H1 (cell line): ENCODE measurements around the gene TRIM7. TPM values are rescaled to one million over a fixed set of nuclear protein-coding genes. Genes with fewer than 3 reads are reported as not detected.

Experiments
- CTCF ChIA-PET: fragments of 300-600 bp; sonication (Branson Sonifier 250); formaldehyde crosslinking; loops from one replicate; lab custom pipeline; 2021; ENCODE audit not compliant: partially characterized antibody; lab: Charles Lee
- POLR2A ChIA-PET: fragments of 300-600 bp; sonication (Branson Sonifier 250); formaldehyde crosslinking; loops from one replicate; lab custom pipeline; 2021; ENCODE audit warnings: inconsistent platforms; ENCODE audit not compliant: partially characterized antibody; lab: Charles Lee
- DNase-seq, 2 experiments: peaks; one replicate each; pipeline versions ENCODE4 v3.0.0 to v3.0.0-alpha.2; 2010 to 2022; ENCODE audit warnings: low spot score in 2 of 2, low read depth in 1 of 2, mixed read lengths in 1 of 2
- FAIRE-seq: peaks from 2 replicates; lab custom pipeline; 2011; peaks lifted over from hg19 to GRCh38; lab: Jason Lieb, UNC
- H2AFZ ChIP-seq: 2 replicates; pipeline ENCODE4 v1.8.1; 2012; ENCODE audit warnings: low read length, inconsistent platforms
- H2AK5ac ChIP-seq: 2 replicates; pipeline ENCODE4 v1.6.1; 2013; ENCODE audit warnings: low read depth, low read length
- H2BK120ac ChIP-seq: replicated peaks from 2 replicates; pipeline ENCODE3; 2013; ENCODE audit warnings: low read depth, low read length, inconsistent platforms
- H2BK12ac ChIP-seq: 2 replicates; pipeline ENCODE4 v1.6.1; 2013; ENCODE audit warnings: low read depth, low read length
- H2BK15ac ChIP-seq: 2 replicates; pipeline ENCODE4 v1.6.1; 2013; ENCODE audit warnings: low read length
- H2BK20ac ChIP-seq: 2 replicates; pipeline ENCODE4 v1.6.1; 2013; ENCODE audit warnings: low read length
- H2BK5ac ChIP-seq: 2 replicates; pipeline ENCODE4 v1.6.1; 2013; ENCODE audit warnings: low read depth, low read length
- H3K14ac ChIP-seq: 2 replicates; pipeline ENCODE4 v1.6.1; 2013; ENCODE audit warnings: inconsistent platforms; ENCODE audit not compliant: insufficient read length
- H3K18ac ChIP-seq: 2 replicates; pipeline ENCODE4 v1.6.1; 2013; ENCODE audit warnings: low read length; ENCODE audit errors: extremely low read depth
- H3K23ac ChIP-seq: 2 replicates; pipeline ENCODE4 v1.6.1; 2013; ENCODE audit warnings: inconsistent platforms; ENCODE audit not compliant: insufficient read length
- H3K23me2 ChIP-seq: 2 replicates; pipeline ENCODE4 v1.6.1; 2013; ENCODE audit warnings: low read depth, low read length
- H3K27ac ChIP-seq: 2 replicates; pipeline ENCODE4 v1.6.1; 2011; ENCODE audit warnings: low read depth, low read length, inconsistent platforms
- H3K27me3 ChIP-seq, 4 experiments: replicated peaks in 1 of 4; 1 replicate in 1 of 4; 2 replicates in 3 of 4; pipeline versions ENCODE4 v1.6.1 to v1.8.1; 2011 to 2013; ENCODE audit warnings: low read length in 3 of 4, mild to moderate bottlenecking in 3 of 4, inconsistent platforms in 2 of 4, mixed read lengths in 2 of 4, moderate library complexity in 1 of 4; ENCODE audit not compliant: control insufficient read depth in 3 of 4, insufficient read depth in 3 of 4; ENCODE audit errors: extremely low read depth in 1 of 4
- H3K36me3 ChIP-seq, 4 experiments: 2 replicates each; pipeline versions ENCODE4 v1.6.1 to v1.8.1; 2011 to 2013; ENCODE audit warnings: mild to moderate bottlenecking in 4 of 4, low read length in 3 of 4, moderate library complexity in 2 of 4, control low read depth in 1 of 4, inconsistent platforms in 1 of 4; ENCODE audit not compliant: insufficient read depth in 4 of 4, control insufficient read depth in 2 of 4
- H3K4ac ChIP-seq: replicated peaks from 2 replicates; pipeline ENCODE3; 2013; ENCODE audit warnings: low read length, low read depth, mixed read lengths, inconsistent platforms; ENCODE audit not compliant: insufficient read length
- H3K4me1 ChIP-seq, 4 experiments: replicated peaks in 1 of 4; 1 replicate in 1 of 4; 2 replicates in 3 of 4; pipeline versions ENCODE4 v1.6.1 to v1.8.1; 2011 to 2013; ENCODE audit warnings: low read length in 3 of 4, inconsistent platforms in 2 of 4, mixed read lengths in 1 of 4; ENCODE audit not compliant: insufficient read depth in 4 of 4, control insufficient read depth in 3 of 4
- H3K4me2 ChIP-seq, 2 experiments: 2 replicates each; pipeline versions ENCODE4 v1.6.1 to v1.8.1; 2011 to 2013; ENCODE audit warnings: low read depth in 2 of 2, low read length in 2 of 2, control low read depth in 1 of 2, inconsistent platforms in 1 of 2, mild to moderate bottlenecking in 1 of 2; ENCODE audit not compliant: insufficient read depth in 1 of 2
- H3K4me3 ChIP-seq, 4 experiments: fragments of 200-600, 300-600 bp in 1 of 4; sonication (generic), shearing (Covaris generic), sonication (Bioruptor Twin) in 1 of 4; 2 replicates each; pipeline versions ENCODE4 v1.5.1 to v1.8.1; 2011 to 2016; ENCODE audit warnings: low read length in 4 of 4, low read depth in 3 of 4, control low read depth in 2 of 4, inconsistent platforms in 2 of 4, mild to moderate bottlenecking in 2 of 4, mixed read lengths in 1 of 4, moderate library complexity in 1 of 4; ENCODE audit not compliant: insufficient read depth in 2 of 4; ENCODE audit errors: extremely low read depth in 1 of 4
- H3K56ac ChIP-seq: replicated peaks from 2 replicates; pipeline ENCODE3; 2013; ENCODE audit warnings: low read depth, mild to moderate bottlenecking, mixed read lengths, low read length, inconsistent platforms; ENCODE audit not compliant: insufficient read length
- H3K79me1 ChIP-seq: 2 replicates; pipeline ENCODE4 v1.6.1; 2013; ENCODE audit warnings: low read depth, low read length, control low read depth
- H3K79me2 ChIP-seq, 2 experiments: 2 replicates each; pipeline versions ENCODE4 v1.6.1 to v1.8.1; 2012 to 2013; ENCODE audit warnings: low read length in 2 of 2, mild to moderate bottlenecking in 2 of 2, inconsistent platforms in 1 of 2; ENCODE audit not compliant: insufficient read depth in 2 of 2, control insufficient read depth in 1 of 2
- H3K9ac ChIP-seq, 4 experiments: replicated peaks in 1 of 4; 1 replicate in 1 of 4; 2 replicates in 3 of 4; pipeline versions ENCODE4 v1.6.1 to v1.8.1; 2011 to 2013; ENCODE audit warnings: low read depth in 3 of 4, low read length in 3 of 4, control low read depth in 2 of 4, mild to moderate bottlenecking in 2 of 4, moderate library complexity in 2 of 4, inconsistent platforms in 1 of 4; ENCODE audit errors: extremely low read depth in 1 of 4
- H3K9me3 ChIP-seq, 2 experiments: 2 replicates each; pipeline versions ENCODE4 v1.6.1 to v1.8.1; 2012 to 2013; ENCODE audit warnings: mild to moderate bottlenecking in 2 of 2, moderate library complexity in 2 of 2, control low read depth in 1 of 2, inconsistent platforms in 1 of 2, low read depth in 1 of 2, low read length in 1 of 2, mixed read lengths in 1 of 2; ENCODE audit not compliant: insufficient read depth in 2 of 2
- H4K20me1 ChIP-seq, 2 experiments: replicated peaks in 1 of 2; 2 replicates each; pipeline versions ENCODE3 to v1.8.1; 2011 to 2013; ENCODE audit warnings: inconsistent platforms in 2 of 2, low read length in 2 of 2, mild to moderate bottlenecking in 1 of 2; ENCODE audit not compliant: insufficient read depth in 2 of 2, control insufficient read depth in 1 of 2
- H4K5ac ChIP-seq: 2 replicates; pipeline ENCODE4 v1.6.1; 2013; ENCODE audit warnings: low read length, low read depth, mixed read lengths, inconsistent platforms; ENCODE audit not compliant: insufficient read length
- H4K8ac ChIP-seq: 2 replicates; pipeline ENCODE4 v1.8.0; 2013; ENCODE audit warnings: mild to moderate bottlenecking, moderate library complexity, low read length, inconsistent platforms; ENCODE audit not compliant: insufficient read depth; ENCODE audit errors: extremely low read depth
- H4K91ac ChIP-seq: replicated peaks from 2 replicates; pipeline ENCODE3; 2013; ENCODE audit warnings: low read length, mixed read lengths, inconsistent platforms; ENCODE audit not compliant: insufficient read length
- YY1 ChIP-seq: IDR thresholded peaks from 2 replicates; pipeline ENCODE4 v1.6.1; 2011; ENCODE audit warnings: low read depth, mild to moderate bottlenecking, low read length
- WGBS, 2 experiments: shearing (Covaris generic) in 1 of 2; methylation state at CpG; one replicate each; pipeline versions ENCODE4 v1.1.6 to v1.1.7; 2013 to 2015; ENCODE audit warnings: low lambda C conversion rate in 2 of 2, mixed read lengths in 2 of 2, inconsistent platforms in 1 of 2, low coverage in 1 of 2, missing lambda C conversion rate in 1 of 2; ENCODE audit not compliant: insufficient replicate concordance in 2 of 2, insufficient coverage in 1 of 2, insufficient read length in 1 of 2; ENCODE audit errors: extremely low coverage in 1 of 2, missing lambda C conversion rate in 1 of 2; 5-methylcytosine and 5-hydroxymethylcytosine counted together
- polyA plus RNA-seq, 7 experiments: library from polyadenylated mRNA; depleted of rRNA in 3 of 7; stranded (reverse) in 5 of 7; unstranded in 2 of 7; fragments of >200 nt in 5 of 7; fragments of 200-250 nt in 2 of 7; gene quantifications; 1 replicate in 5 of 7; 2 replicates in 1 of 7; 4 replicates in 1 of 7; pipeline versions ENCODE4 v1.2.1 to v1.2.3, GENCODE V29; 2011 to 2013; ENCODE audit warnings: missing spikeins in 2 of 7, mixed read lengths in 2 of 7
- total RNA-seq: library from RNA; stranded (reverse); fragmentation: NEBNext Ultra II Directional; extraction: Animal tissue kit (Norgen Biotek cat#: 25700); gene quantifications from 2 replicates; pipeline ENCODE4 v1.2.1, GENCODE V29; 2021

The TRIM7 gene
- total and polyA plus RNA-seq, 2 of the 8 experiments (the other 6 are each of a cell fraction or from before 2014, with no cell fraction given), result 0.36 to 0.47 TPM

DNA sequence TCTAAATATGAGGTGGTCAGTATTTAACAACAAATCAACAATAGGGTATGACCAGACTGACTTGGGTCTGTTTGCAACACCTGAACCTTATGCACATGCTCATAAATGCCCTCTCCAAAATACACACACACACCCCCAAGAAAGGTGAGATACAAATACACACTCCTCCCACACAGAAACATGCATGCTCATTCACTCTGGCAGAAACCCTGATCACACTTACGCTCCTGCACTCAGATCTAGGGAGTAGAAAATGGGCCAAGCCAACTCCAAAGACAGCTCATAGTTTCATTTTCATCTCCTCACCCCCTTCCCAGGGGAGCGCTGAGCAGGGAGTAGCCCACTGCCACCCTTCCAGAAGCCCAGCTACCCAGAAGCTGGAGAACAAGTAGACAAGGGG, 11.3 kb downstream of the TRIM7 start:
- FAIRE-seq (no peak), DNase-seq (no peak)
- Histone ChIP-seq H3K27ac (no peak overlapping the region), H2BK12ac (no peak overlapping the region), H3K9ac (no peak overlapping the region), H2BK15ac (no peak overlapping the region), H2AFZ (no peak overlapping the region), H4K20me1 (peaks cover 4% of the 10 kb centered on the region in 2 experiments), H3K79me1 (no peaks in the 10 kb centered on the region), H4K91ac (no peak overlapping the region), H3K4me2 (no peak overlapping the region), H2AK5ac (no peak overlapping the region), H3K4me1 (peaks cover 7 to 26% (median 16%) of the 10 kb centered on the region in 4 experiments), H3K23ac (no peak overlapping the region), H3K56ac (no peak overlapping the region), H3K23me2 (peaks cover 30% of the 10 kb centered on the region), H4K8ac (no peak overlapping the region), H2BK5ac (no peak overlapping the region), H3K4me3 (no peak overlapping the region), H3K27me3 (peaks cover 15 to 40% (median 25%) of the 10 kb centered on the region in 4 experiments), H3K18ac (no peak overlapping the region), H3K79me2 (no peaks in the 10 kb centered on the region), H3K36me3 (no peaks in the 10 kb centered on the region), H2BK20ac (no peak overlapping the region), H4K5ac (no peak overlapping the region), H3K9me3 (no peaks in the 10 kb centered on the region), H2BK120ac (no peak overlapping the region), H3K14ac (no peak overlapping the region), H3K4ac (no peak overlapping the region)
- CTCF ChIA-PET, result interaction anchor here (1.2 to 12.3 kb wide), 3 partner anchors 9 to 86 kb away, joined by 3 to 197 read pairs (median 14); partner anchors contain the start of gene TRIM7
- 72% methylated on average over 2 of the region's 2 CpGs; no CpG with 5 or more reads in 1 of the 2 experiments for WGBS, 2 experiments
- POLR2A ChIA-PET, result interaction anchor here (1.2 to 11.9 kb wide), 4 partner anchors 11 to 44 kb away, joined by 3 to 90 read pairs (median 8); partner anchors contain the start of gene TRIM7
- no peak for TF ChIP-seq YY1
